IPS-18c (cell line): ENCODE results near the gene PSMA3.
"Not testable (repeated sequence)": the region's sequence is repeated elsewhere in the genome, so short reads cannot be mapped to it uniquely, and the experiment has no call there.

Experiments used
- H3K4me3 ChIP-seq: 2 replicates; pipeline ENCODE4 v1.7.0; 2013; ENCODE audit warnings: low read depth, mild to moderate bottlenecking, low read length, moderate library complexity; ENCODE audit not compliant: insufficient read depth
- H3K9me3 ChIP-seq: one replicate; pipeline ENCODE4 v1.6.1; 2013; ENCODE audit warnings: mild to moderate bottlenecking, low read length, moderate library complexity; ENCODE audit not compliant: control insufficient read depth, insufficient read depth

The PSMA3 gene

GRCh38 chr14:58249611-58250010, 5.0 kb downstream of the PSMA3 start:
- Histone ChIP-seq H3K4me3 (no peak overlapping the region), H3K9me3 (no peaks in the 10 kb centered on the region)

- Histone ChIP-seq H3K9me3 (no peaks in the 10 kb centered on the region), H3K4me3 (no peak overlapping the region)
Observed at GRCh38 chr14:58258156-58258555, 13.5 kb downstream of the PSMA3 start.

- H3K4me3 ChIP-seq, H3K9me3 ChIP-seq: not testable (repeated sequence)
Observed at GRCh38 chr14:58262005-58262404, 17.4 kb downstream of the PSMA3 start.

GRCh38 chr14:58265401-58265800, 20.8 kb downstream of the PSMA3 start:
- H3K9me3 ChIP-seq: no peaks in the 10 kb centered on the region
- H3K4me3 ChIP-seq: no peak overlapping the region

DNA sequence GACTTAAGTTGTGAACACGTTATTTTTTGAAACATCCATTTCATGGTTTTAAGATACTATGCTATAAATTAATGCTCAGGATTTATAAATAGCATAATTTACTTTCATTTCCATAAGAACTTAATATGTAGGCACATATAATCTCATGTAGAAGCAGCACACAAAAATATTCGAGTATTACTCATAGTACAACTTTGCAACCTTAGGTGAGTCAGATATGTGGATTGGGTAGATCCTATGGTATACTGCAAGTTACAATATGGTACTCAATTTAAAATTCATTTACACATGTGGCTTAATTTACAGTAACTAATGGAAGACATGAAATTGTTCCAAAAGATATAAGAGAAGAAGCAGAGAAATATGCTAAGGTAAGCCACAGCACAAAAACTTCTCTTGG, 26.0 kb downstream of the PSMA3 start:
- Histone ChIP-seq H3K4me3 (no peak overlapping the region), H3K9me3 (no peaks in the 10 kb centered on the region)

GRCh38 chr14:58272588-58273372, 28.1 kb downstream of the PSMA3 start:
- H3K4me3 ChIP-seq: no peak overlapping the region
- no peaks in the 10 kb centered on the region for H3K9me3 ChIP-seq

DNA sequence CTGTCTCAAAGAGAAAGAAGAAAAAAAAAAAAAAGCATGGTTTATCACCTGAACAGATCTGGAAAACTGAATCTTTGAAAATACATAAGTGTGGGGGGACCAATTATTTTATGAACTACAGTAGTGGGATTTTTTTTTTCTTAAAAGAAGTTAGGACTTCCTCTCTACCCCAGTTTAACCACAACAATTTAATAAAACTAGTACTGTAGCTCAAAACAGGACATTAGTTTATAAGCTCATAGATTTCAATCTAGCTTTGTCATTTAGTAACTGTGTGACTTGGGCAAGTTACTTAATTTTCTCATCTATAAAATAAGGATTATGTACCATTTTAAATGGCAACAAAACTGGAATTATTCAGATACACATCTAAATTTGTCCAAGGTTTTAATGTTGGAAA, 30.2 kb downstream of the PSMA3 start:
- Histone ChIP-seq H3K4me3 (no peak overlapping the region), H3K9me3 (no peaks in the 10 kb centered on the region)

- no peaks in the 10 kb centered on the region for H3K9me3 ChIP-seq
- H3K4me3 ChIP-seq: no peak overlapping the region
Observed at GRCh38 chr14:58275527-58276190, 31.0 kb downstream of the PSMA3 start.

DNA sequence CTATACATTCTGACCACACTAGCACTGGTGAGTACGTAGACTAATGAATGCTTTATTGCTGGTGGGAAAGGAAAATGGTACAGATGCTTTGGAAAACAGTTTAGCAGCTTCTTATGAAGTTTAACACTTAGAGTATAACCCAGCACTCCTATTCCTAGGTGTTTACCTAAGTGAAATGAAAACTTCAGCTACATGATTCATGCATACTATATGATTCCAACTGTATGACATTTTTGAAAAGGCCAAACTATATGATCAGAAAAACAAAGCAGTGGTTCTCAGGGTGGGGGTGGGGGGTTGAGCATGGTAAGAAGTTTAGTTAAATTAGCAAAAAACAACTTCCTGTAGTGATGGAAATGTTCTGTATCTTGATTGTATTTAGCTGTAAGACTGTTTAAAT, 31.6 kb downstream of the PSMA3 start:
- Histone ChIP-seq H3K4me3 (no peak overlapping the region), H3K9me3 (no peaks in the 10 kb centered on the region)

- H3K4me3 ChIP-seq: no peak overlapping the region
- H3K9me3 ChIP-seq: no peaks in the 10 kb centered on the region
Observed at GRCh38 chr14:58278177-58278576, 33.5 kb downstream of the PSMA3 start.

DNA sequence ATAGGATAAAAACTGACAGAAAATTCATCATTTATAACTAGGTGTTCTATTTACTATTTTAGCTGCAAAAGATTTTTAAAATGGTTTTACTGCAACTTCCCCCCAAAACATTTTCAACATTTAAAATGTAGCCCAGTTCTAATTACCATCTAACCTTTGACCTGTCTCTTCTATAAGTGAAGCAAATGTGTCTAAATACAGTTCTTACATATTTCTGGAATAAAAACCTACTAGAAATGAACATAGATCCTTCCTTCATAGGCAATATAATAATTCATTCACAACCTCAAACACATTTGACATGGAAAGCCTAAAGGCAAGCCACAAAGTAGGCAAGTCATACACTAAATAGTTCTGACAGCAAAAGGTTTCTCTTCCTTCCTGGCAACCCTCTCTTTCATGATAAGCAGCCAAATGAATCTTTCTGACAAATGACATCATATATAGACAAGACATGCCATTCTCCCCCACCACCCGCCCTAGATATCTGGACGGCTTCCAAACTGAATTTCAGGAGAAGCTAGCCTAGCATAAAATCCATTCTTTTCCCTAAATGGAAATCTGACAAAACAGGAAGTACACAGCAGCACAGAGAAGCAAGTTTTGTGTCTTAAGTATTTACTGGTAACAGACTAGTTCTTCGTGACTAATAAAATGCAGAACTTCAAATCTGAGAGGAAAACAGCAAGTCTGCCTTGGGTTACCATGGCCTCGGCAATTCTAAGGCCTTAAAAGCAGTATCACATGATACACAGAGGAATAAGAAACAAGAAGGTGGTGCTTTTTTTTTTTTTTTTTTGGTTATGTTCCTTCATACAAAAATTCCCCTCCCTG, 36.5 kb downstream of the PSMA3 start:
- no peaks in the 10 kb centered on the region for H3K9me3 ChIP-seq
- no peak overlapping the region for H3K4me3 ChIP-seq

- Histone ChIP-seq H3K9me3 (no peaks in the 10 kb centered on the region), H3K4me3 (no peak overlapping the region)
Observed at GRCh38 chr14:58281969-58282368, 37.3 kb downstream of the PSMA3 start.

DNA sequence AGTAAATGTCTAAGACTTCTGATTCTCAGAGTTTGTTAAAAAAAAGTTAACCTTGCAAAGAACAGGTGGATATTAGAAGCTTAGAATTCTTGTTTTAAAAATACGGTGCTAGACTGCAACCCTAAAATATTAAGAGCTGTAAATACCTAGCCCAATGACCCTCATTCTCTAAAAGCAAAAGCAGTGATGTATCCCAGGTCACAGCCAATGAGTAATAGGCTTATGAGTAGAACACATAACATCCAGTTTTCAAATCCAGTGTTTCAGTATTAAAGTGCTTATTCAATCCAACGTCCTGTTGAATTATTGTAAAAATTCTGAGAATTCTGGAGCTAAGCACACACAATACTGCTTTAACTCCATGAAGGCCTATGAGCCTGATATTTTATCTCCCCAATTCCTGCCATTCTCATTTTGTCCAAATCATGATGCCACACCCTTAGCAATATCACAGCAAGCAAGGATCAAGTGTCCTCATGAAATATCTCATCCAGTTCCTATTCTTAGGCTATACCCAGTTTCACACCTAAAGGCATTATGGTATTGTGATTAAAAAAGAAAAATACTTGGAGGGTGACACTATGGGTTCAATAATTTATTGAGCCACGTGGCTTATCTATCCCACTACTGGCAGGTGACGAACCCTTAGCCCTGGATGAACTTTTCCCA, 38.4 kb downstream of the PSMA3 start:
- no peaks in the 10 kb centered on the region for H3K9me3 ChIP-seq
- no peak overlapping the region for H3K4me3 ChIP-seq

DNA sequence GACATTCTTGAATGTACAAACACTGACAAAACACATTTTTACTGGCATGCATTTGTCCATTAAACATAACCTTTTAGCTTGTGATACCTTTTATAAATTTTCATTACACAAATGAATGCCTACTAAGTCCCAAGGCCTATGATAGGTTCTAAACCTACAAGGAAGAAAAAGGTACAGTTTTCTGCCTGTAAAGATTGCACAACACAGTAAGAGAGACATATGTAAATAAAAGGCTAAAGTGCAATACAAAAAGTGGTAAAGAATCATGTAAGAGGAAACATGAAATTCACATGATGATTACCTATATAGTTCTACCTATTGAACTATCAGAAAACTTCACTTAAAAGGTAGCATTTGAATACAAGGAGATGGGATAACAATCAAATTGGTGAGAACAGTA, 39.1 kb downstream of the PSMA3 start:
- Histone ChIP-seq H3K4me3 (no peak overlapping the region), H3K9me3 (no peaks in the 10 kb centered on the region)

- no peak overlapping the region for H3K4me3 ChIP-seq
- no peaks in the 10 kb centered on the region for H3K9me3 ChIP-seq
Observed at GRCh38 chr14:58285132-58285531, 40.5 kb downstream of the PSMA3 start.

DNA sequence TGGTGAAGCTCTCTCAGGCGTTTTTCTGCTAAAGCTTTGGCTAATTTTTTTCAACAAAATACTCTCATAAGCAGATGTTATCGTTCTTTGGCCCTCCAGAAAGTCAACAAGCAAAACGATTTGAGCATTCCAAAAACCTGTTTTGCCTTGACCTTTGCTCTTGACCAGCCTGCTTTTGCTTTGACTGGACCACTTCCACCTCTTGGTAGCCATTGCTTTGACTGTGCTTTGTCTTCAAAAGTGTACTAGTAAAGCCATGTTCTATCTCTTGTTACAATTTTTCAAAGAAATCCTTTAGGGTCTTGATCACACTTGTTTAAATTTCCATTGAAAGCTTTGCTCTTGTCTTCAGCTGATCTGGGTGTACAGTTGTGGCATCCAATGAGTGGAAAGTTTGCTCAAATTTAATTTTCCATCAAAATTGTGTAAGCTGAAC, 43.0 kb downstream of the PSMA3 start:
- H3K9me3 ChIP-seq: no peaks in the 10 kb centered on the region
- H3K4me3 ChIP-seq: no peak overlapping the region

DNA sequence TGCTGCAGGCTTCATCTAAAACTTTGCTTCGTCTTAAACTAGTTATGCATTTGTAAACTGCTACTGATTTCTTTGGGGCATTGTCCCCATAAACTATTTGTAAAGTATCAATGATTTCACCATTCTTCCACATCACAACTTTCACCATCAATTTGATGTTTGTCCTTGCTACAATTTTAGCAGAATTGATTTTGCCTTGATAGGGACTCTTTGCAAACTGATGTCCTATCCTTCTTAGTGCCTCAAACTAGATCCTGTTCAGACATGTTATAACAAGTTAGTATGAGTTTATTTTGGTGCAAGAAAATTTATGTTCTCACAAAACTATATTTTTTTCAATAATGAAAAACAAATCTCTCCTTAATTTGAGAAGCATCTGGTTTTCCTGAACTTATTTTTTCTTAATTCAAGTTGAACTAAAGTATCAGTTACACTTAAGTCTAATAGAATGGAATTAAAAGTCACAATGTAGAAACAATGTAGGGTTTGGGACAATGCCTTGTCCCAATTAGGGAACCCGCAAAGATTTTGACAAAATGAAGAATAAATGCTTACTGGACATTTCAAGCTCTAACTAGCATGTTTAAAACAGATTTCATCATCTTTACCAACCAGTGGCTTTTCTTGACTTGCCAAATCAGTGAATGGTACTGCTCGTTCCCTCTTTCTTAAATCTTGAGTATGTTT, 43.6 kb downstream of the PSMA3 start:
- Histone ChIP-seq H3K4me3 (no peak overlapping the region), H3K9me3 (no peaks in the 10 kb centered on the region)
